ENCODE measurements around the gene WEE1. TPM values are rescaled to one million over a fixed set of nuclear protein-coding genes. Genes with fewer than 3 reads are reported as not detected.

The WEE1 gene
- total and polyA plus RNA-seq, 2 experiments from 2014 or later: 79.2 to 101 TPM

Small RNAs within 50 kb of the gene (small RNA-seq; reads per million reads assigned to genes)
- not detected for gene RF01210

Other genes with a start within 250 kb of the WEE1 start
- 92.7 and 115 TPM in 2 replicates for gene IPO7, start 189.0 kb upstream of the WEE1 start, total RNA-seq
- 5.3 and 6.4 TPM in 2 replicates for gene IPO7, start 189.0 kb upstream of the WEE1 start, polyA plus RNA-seq
- gene ZNF143, start 112.7 kb upstream of the WEE1 start, total RNA-seq: 36.1 and 47.1 TPM in 2 replicates
- gene ZNF143, start 112.7 kb upstream of the WEE1 start, polyA plus RNA-seq: 20.9 and 21.8 TPM in 2 replicates
- gene SWAP70, start 90.4 kb downstream of the WEE1 start, total RNA-seq: 16.3 and 17.3 TPM in 2 replicates
- gene SWAP70, start 90.4 kb downstream of the WEE1 start, polyA plus RNA-seq: 15.6 and 16.8 TPM in 2 replicates

All from hepatocyte (in vitro differentiated cells).